GM21515 (cell line): ENCODE results near the gene PARVA.

Experiments
- ATAC-seq: cut with Tn5 transposase; IDR thresholded peaks from one replicate; pipeline ENCODE4 v1.9.1; 2021; ENCODE audit not compliant: unreplicated experiment

PARVA gene

GRCh38 chr11:12403122-12403996 is 26.0 kb downstream of the PARVA start:
- ATAC-seq: no peak

GRCh38 chr11:12403997-12404350 is 26.6 kb downstream of the PARVA start:
- no peak for ATAC-seq

- no peak for ATAC-seq
These were observed 27.1 kb downstream of the PARVA start for GRCh38 chr11:12404436-12404835.

GRCh38 chr11:12408156-12408770 is 30.9 kb downstream of the PARVA start:
- ATAC-seq: no peak

GRCh38 chr11:12409621-12410005 is 32.2 kb downstream of the PARVA start:
- ATAC-seq: no peak

- ATAC-seq: no peak
These were observed 32.8 kb downstream of the PARVA start for GRCh38 chr11:12410006-12410728.

- ATAC-seq: no peak
These were observed 34.0 kb downstream of the PARVA start for GRCh38 chr11:12411393-12411792.

- no peak for ATAC-seq
These were observed 34.7 kb downstream of the PARVA start for GRCh38 chr11:12411806-12412727.

- no peak for ATAC-seq
These were observed 36.0 kb downstream of the PARVA start for GRCh38 chr11:12413141-12414052.

- no peak for ATAC-seq
These were observed 37.2 kb downstream of the PARVA start for GRCh38 chr11:12414611-12415010.

- ATAC-seq: no peak
These were observed 38.1 kb downstream of the PARVA start for GRCh38 chr11:12415342-12415966.

- no peak for ATAC-seq
These were observed 39.2 kb downstream of the PARVA start for GRCh38 chr11:12416552-12416951.

GRCh38 chr11:12417691-12418611 is 40.6 kb downstream of the PARVA start:
- no peak for ATAC-seq

- ATAC-seq: no peak
These were observed 42.7 kb downstream of the PARVA start for GRCh38 chr11:12420040-12420439.

GRCh38 chr11:12420706-12421105 is 43.3 kb downstream of the PARVA start:
- no peak for ATAC-seq

- ATAC-seq: no peak
These were observed 44.0 kb downstream of the PARVA start for GRCh38 chr11:12421386-12421785.

GRCh38 chr11:12426176-12426575 is 48.8 kb downstream of the PARVA start:
- ATAC-seq: no peak

GRCh38 chr11:12429155-12429554 is 51.8 kb downstream of the PARVA start:
- ATAC-seq: no peak
